Ovary (tissue), 9 donors: Measurements from ENCODE around the gene LRP1. TPM values are rescaled to one million over a fixed set of nuclear protein-coding genes. Genes with fewer than 3 reads are reported as not detected.

ENCODE experiments used
- DNase-seq, 5 donors: peaks; one replicate each; pipeline ENCODE4 v3.0.0-alpha.2; 2019 to 2020
- H3K27ac ChIP-seq, 2 donors: fragments of 200-600 bp; one replicate each; pipeline versions ENCODE4 v1.5.1 to v1.8.0; 2019 to 2022
- H3K27me3 ChIP-seq: fragments of 200-600 bp; one replicate; pipeline ENCODE4 v1.8.0; 2022
- H3K36me3 ChIP-seq: fragments of 200-600 bp; sonication (generic); one replicate; pipeline ENCODE4 v1.5.1; 2019
- H3K4me1 ChIP-seq: one replicate; pipeline ENCODE4 v1.8.1; 2013; ENCODE audit warnings: mild to moderate bottlenecking, moderate library complexity; ENCODE audit not compliant: insufficient read depth
- H3K4me3 ChIP-seq: fragments of 200-600 bp; sonication (generic); one replicate; pipeline ENCODE4 v1.5.1; 2017
- H3K9me3 ChIP-seq, 2 donors: fragments of 200-600 bp in 1 of 2; sonication (generic) in 1 of 2; one replicate each; pipeline versions ENCODE4 v1.5.1 to v1.8.1; 2013 to 2019; ENCODE audit warnings: mild to moderate bottlenecking in 1 of 2, moderate library complexity in 1 of 2
- CTCF ChIP-seq, 3 donors: fragments of 450-650 bp in 2 of 3; fragments of 200-600 bp in 1 of 3; IDR thresholded peaks; one replicate each; pipeline versions ENCODE4 v1.5.1 to v1.8.0; 2016 to 2022; ENCODE audit warnings: antibody characterized with exemption in 3 of 3, mild to moderate bottlenecking in 1 of 3
- EP300 ChIP-seq: sonication (generic); formaldehyde crosslinking; IDR thresholded peaks from one replicate; pipeline ENCODE4 v1.6.1; 2017; ENCODE audit warnings: antibody characterized with exemption
- POLR2A ChIP-seq: fragments of 450-650 bp; IDR thresholded peaks from one replicate; pipeline ENCODE4 v1.6.1; 2017; ENCODE audit warnings: antibody characterized with exemption, mild to moderate bottlenecking, moderate library complexity
- WGBS, 3 donors: extraction: QIAGEN DNeasy Blood & Tissue Kit in 1 of 3; methylation state at CpG; one replicate each; pipeline versions ENCODE4 v1.1.5 to v1.1.7; 2013 to 2017; 5-methylcytosine and 5-hydroxymethylcytosine counted together
- intact Hi-C, 4 donors: fragments of 100-400 bp; cut with DNase I; formaldehyde crosslinking; loops; one replicate each; pipeline versions ENCODE4 v1.11.0 to v1.15.1; 2022 to 2023
- microRNA counts: library from miRNA; unstranded; fragments of <30 nt; microRNA quantifications from one replicate; lab custom pipeline; 2016
- microRNA-seq, 3 donors: library from miRNA; unstranded; fragments of <30 nt; microRNA quantifications; one replicate each; pipeline versions ENCODE4 to v1.2.0, GENCODE V29; 2019 to 2020
- polyA plus RNA-seq, 2 donors: library from polyadenylated mRNA; stranded (reverse); fragments of 200-250 nt in 1 of 2; fragments of 350-450 nt in 1 of 2; fragmentation: Illumina TruSeq in 1 of 2; extraction: RNeasy Lipid Tissue Mini Kit (QIAGEN cat#74804) in 1 of 2; gene quantifications; one replicate each; pipeline ENCODE4 v1.2.3, GENCODE V29; 2013 to 2014
- small RNA-seq: library from RNA; depleted of rRNA; stranded (forward); fragments of <200 nt; gene quantifications from one replicate; pipeline ENCODE3, GENCODE V24; 2016
- total RNA-seq, 7 donors: library from RNA; depleted of rRNA in 2 of 7; stranded (reverse); fragments of >200 nt in 2 of 7; fragmentation: NEBNext Ultra II Directional in 3 of 7; extraction: Animal tissue kit (Norgen Biotek cat#: 25700) in 3 of 7; gene quantifications; one replicate each; pipeline versions ENCODE4 v1.1.0 to v1.2.4, GENCODE V29; 2016 to 2023
- donor health status: DM: no; HTN: no; CAD: no; lungs with moderate emphysema.
- donor health status: DM: no; HTN: no; CAD: no.
- donor health status: Bipolar disorder and iron deficiency.
- donor health status: DM: yes; HTN: yes; CAD: no.
- donor health status: DM: no; HTN: no; CAD: no.
- donor health status: DM: yes; HTN: yes; CAD: no.

Gene LRP1
- total and polyA plus RNA-seq, 9 donors: 76.4 to 640 (median 323) TPM

GRCh38 chr12:57262126-57262822 is 134.0 kb downstream of the LRP1 start:
- intact Hi-C loops: loop anchor here in 3 of 4 donors (5.0 kb wide), 1 partner anchor 190 kb away; no protein-coding TSS in a partner anchor
- H3K4me1 ChIP-seq: no peaks in the 10 kb centered on the region
- H3K27me3 ChIP-seq: no peaks in the 10 kb centered on the region
- no peak overlapping the region for H3K27ac ChIP-seq
- H3K4me3 ChIP-seq: no peak overlapping the region
- TF ChIP-seq POLR2A (no peak), CTCF (IDR thresholded peaks at IDR 0.05) (no peak), EP300 (no peak)
- no peaks in the 10 kb centered on the region for H3K36me3 ChIP-seq
- no peak for DNase-seq
- WGBS, 3 donors: 81 to 87% (median 82%) methylated on average over 3 of the region's 3 CpGs
- H3K9me3 ChIP-seq: no peaks in the 10 kb centered on the region

MicroRNA genes within 50 kb of the gene (microRNA counts, 767-probe panel; counts per million panel counts)
- 530 counts per million, percentile 78 among the panel's probes with 10 or more counts for microRNA hsa-miR-1228-3p (lab: Ali Mortazavi, UCI)

Small RNAs within 50 kb of the gene (microRNA-seq; reads per million reads assigned to microRNA genes)
- gene MIR1228: 0 to 1.1 (median 0.36) reads per million in 3 donors

Small RNAs within 50 kb of the gene (small RNA-seq; reads per million reads assigned to genes)
- not detected for gene MIR1228

Other genes with a start within 250 kb of the LRP1 start
- gene SDR9C7, start 194.1 kb upstream of the LRP1 start, total RNA-seq: under 1 TPM in 3 of 7 donors, not detected in 4; 0.10 to 0.25 (median 0.25) TPM
- gene SDR9C7, start 194.1 kb upstream of the LRP1 start, polyA plus RNA-seq: under 1 TPM in 1 of 2 donors, not detected in 1; 0.07 TPM
- gene RDH16, start 170.9 kb upstream of the LRP1 start, total RNA-seq: under 1 TPM; 0.24 to 0.64 (median 0.45) TPM
- gene RDH16, start 170.9 kb upstream of the LRP1 start, polyA plus RNA-seq: under 1 TPM; 0.22 to 0.34 TPM
- gene ZBTB39, start 121.9 kb upstream of the LRP1 start, total RNA-seq: 10 to 100 TPM in 1 of 7 donors, 1 to 10 TPM in 6; 3.3 to 10.4 (median 7.4) TPM
- gene ZBTB39, start 121.9 kb upstream of the LRP1 start, polyA plus RNA-seq: 1 to 10 TPM; 2.9 to 7.1 TPM
- not detected for gene TAC3, start 112.0 kb upstream of the LRP1 start, total RNA-seq
- 1 to 10 TPM in 1 of 2 donors, under 1 TPM in 1; 0.40 to 2.2 TPM for gene TAC3, start 112.0 kb upstream of the LRP1 start, polyA plus RNA-seq
- 1 to 10 TPM in 1 of 7 donors, under 1 TPM in 4, not detected in 2; 0.10 to 2.6 (median 0.23) TPM for gene MYO1A, start 78.4 kb upstream of the LRP1 start, total RNA-seq
- gene MYO1A, start 78.4 kb upstream of the LRP1 start, polyA plus RNA-seq: under 1 TPM; 0.08 to 0.38 TPM
- gene NEMP1, start 49.7 kb upstream of the LRP1 start, total RNA-seq: 10 to 100 TPM in 5 of 7 donors, 1 to 10 TPM in 2; 6.8 to 14.9 (median 10.8) TPM
- 10 to 100 TPM in 1 of 2 donors, 1 to 10 TPM in 1; 5.8 to 11.1 TPM for gene NEMP1, start 49.7 kb upstream of the LRP1 start, polyA plus RNA-seq
- 100 to 1,000 TPM in 1 of 7 donors, 10 to 100 TPM in 6; 37.6 to 103 (median 70.8) TPM for gene NAB2, start 39.4 kb upstream of the LRP1 start, total RNA-seq
- 10 to 100 TPM; 27.5 to 47.4 TPM for gene NAB2, start 39.4 kb upstream of the LRP1 start, polyA plus RNA-seq
- gene STAT6, start 17.1 kb upstream of the LRP1 start, total RNA-seq: 100 to 1,000 TPM in 5 of 7 donors, 10 to 100 TPM in 2; 67.4 to 211 (median 168) TPM
- 100 to 1,000 TPM; 145 to 158 TPM for gene STAT6, start 17.1 kb upstream of the LRP1 start, polyA plus RNA-seq
- not detected for gene LRP1-AS, start 19.1 kb downstream of the LRP1 start, total RNA-seq
- gene LRP1-AS, start 19.1 kb downstream of the LRP1 start, polyA plus RNA-seq: not detected
- under 1 TPM in 1 of 7 donors, not detected in 6; 0.20 TPM for gene NXPH4, start 88.3 kb downstream of the LRP1 start, total RNA-seq
- gene NXPH4, start 88.3 kb downstream of the LRP1 start, polyA plus RNA-seq: under 1 TPM in 1 of 2 donors, not detected in 1; 0.13 TPM
- gene SHMT2, start 101.2 kb downstream of the LRP1 start, total RNA-seq: 100 to 1,000 TPM in 1 of 7 donors, 10 to 100 TPM in 6; 32.3 to 185 (median 46.6) TPM
- 10 to 100 TPM; 23.0 to 34.7 TPM for gene SHMT2, start 101.2 kb downstream of the LRP1 start, polyA plus RNA-seq
- gene STAC3, start 122.7 kb downstream of the LRP1 start, total RNA-seq: 1 to 10 TPM in 6 of 7 donors, under 1 TPM in 1; 0.66 to 2.3 (median 1.8) TPM
- 1 to 10 TPM in 1 of 2 donors, under 1 TPM in 1; 0.77 to 2.9 TPM for gene STAC3, start 122.7 kb downstream of the LRP1 start, polyA plus RNA-seq